HEK293T (cell line): ENCODE results near the gene OR10G3.

Experiments used
- CTCF ChIA-PET: fragments of 350-600 bp; formaldehyde crosslinking; extraction: SDS; loops from one replicate; lab custom pipeline; 2021; ENCODE audit warnings: antibody characterized with exemption, inconsistent platforms; lab: Yijun Ruan, JAX
- POLR2A ChIA-PET: fragments of 350-600 bp; formaldehyde crosslinking; extraction: SDS; loops from one replicate; lab custom pipeline; 2020; ENCODE audit warnings: antibody characterized with exemption, inconsistent platforms; lab: Yijun Ruan, JAX
- DNase-seq: peaks from one replicate; pipeline ENCODE4 v3.0.0; 2012; ENCODE audit warnings: mixed read lengths; ENCODE audit errors: extremely low spot score
- ARNT ChIP-seq: fragments of 450-650 bp; IDR thresholded peaks from 2 replicates; pipeline ENCODE4 v1.6.1; 2017; ENCODE audit warnings: mild to moderate bottlenecking
- BHLHE40 ChIP-seq: fragments of 450-650 bp; IDR thresholded peaks from 2 replicates; pipeline ENCODE4 v1.6.1; 2016; ENCODE audit warnings: mild to moderate bottlenecking, moderate library complexity, borderline replicate concordance
- CTBP1 ChIP-seq: fragments of 450-650 bp; IDR thresholded peaks from 2 replicates; pipeline ENCODE4 v1.6.1; 2016; ENCODE audit warnings: borderline replicate concordance
- ELF4 ChIP-seq: fragments of 450-650 bp; IDR thresholded peaks from 2 replicates; pipeline ENCODE4 v1.6.1; 2017; ENCODE audit warnings: antibody characterized with exemption
- FOXA1 ChIP-seq: fragments of 450-650 bp; IDR thresholded peaks from 2 replicates; pipeline ENCODE4 v1.6.1; 2016; ENCODE audit warnings: mild to moderate bottlenecking
- FOXK2 ChIP-seq: fragments of 450-650 bp; IDR thresholded peaks from 2 replicates; pipeline ENCODE4 v1.6.1; 2016; ENCODE audit warnings: mild to moderate bottlenecking
- FOXM1 ChIP-seq: fragments of 450-650 bp; IDR thresholded peaks from 2 replicates; pipeline ENCODE4 v1.6.1; 2017; ENCODE audit warnings: mild to moderate bottlenecking, borderline replicate concordance
- HDGF ChIP-seq: fragments of 450-650 bp; IDR thresholded peaks from 2 replicates; pipeline ENCODE4 v1.6.1; 2017; ENCODE audit warnings: antibody characterized with exemption, borderline replicate concordance
- L3MBTL2 ChIP-seq: fragments of 450-650 bp; conservative IDR thresholded peaks from 2 replicates; pipeline ENCODE4 v1.6.1; 2016; ENCODE audit warnings: mild to moderate bottlenecking
- LEF1 ChIP-seq: fragments of 450-650 bp; IDR thresholded peaks from 2 replicates; pipeline ENCODE4 v1.6.1; 2017; ENCODE audit warnings: mild to moderate bottlenecking, borderline replicate concordance
- NFRKB ChIP-seq: fragments of 450-650 bp; IDR thresholded peaks from 2 replicates; pipeline ENCODE4 v1.6.1; 2016; ENCODE audit warnings: mild to moderate bottlenecking, moderate library complexity
- SP1 ChIP-seq: fragments of 450-650 bp; IDR thresholded peaks from 2 replicates; pipeline ENCODE4 v1.6.1; 2017
- SUZ12 ChIP-seq: fragments of 450-650 bp; IDR thresholded peaks from 2 replicates; pipeline ENCODE4 v1.6.1; 2016; ENCODE audit warnings: mild to moderate bottlenecking
- TARDBP ChIP-seq: fragments of 450-650 bp; IDR thresholded peaks from 2 replicates; pipeline ENCODE4 v1.6.1; 2016
- ZNF384 ChIP-seq: fragments of 450-650 bp; IDR thresholded peaks from 2 replicates; pipeline ENCODE4 v1.6.1; 2016
- TF ChIP-seq, protein P1 (sequence below): fragments of 450-650 bp; IDR thresholded peaks from 2 replicates; pipeline ENCODE4 v1.6.1; 2016

The OR10G3 gene

DNA sequence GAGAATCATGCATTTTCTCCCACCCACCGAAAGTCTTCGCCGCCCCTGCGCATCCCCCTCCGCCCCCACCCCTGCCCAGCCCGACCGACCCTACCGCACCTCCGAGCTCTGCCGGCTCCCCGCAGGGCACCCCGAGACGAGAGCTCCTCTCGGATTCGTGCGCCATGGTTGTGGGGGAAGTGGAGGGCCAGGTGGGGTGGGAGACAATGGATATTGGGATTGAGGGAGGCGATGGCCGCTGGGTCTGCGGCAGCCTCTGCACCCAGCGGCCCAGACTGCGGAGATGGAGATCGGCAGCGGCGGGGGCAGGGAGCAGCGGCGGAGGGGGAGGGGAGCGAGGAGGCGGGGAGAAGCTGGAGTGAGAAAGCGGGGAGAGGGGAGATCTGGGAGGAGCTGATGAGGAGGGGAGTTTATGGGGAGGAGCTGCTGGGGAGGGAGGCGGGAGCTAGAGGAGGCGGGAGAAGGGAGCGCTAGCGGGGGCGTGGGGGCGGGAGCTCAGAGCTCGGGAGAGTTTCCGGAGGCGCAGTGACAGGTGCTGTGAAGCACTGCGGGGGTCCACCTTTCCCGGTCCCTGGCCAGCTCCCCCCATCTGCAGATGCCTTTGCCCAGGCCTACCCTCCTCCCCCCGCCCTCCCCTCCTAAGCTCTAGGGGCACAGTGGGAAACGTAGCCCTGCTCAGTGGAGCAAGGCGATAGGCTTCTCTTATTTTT is 53.8 kb downstream of the OR10G3 start, which contains the start of gene SALL2:
SALL2 (minus strand) TSS at position 385 of the 710 bp plus-strand sequence; CDS start at position 166, 219 bp downstream.
- DNase-seq = peak; percentile 78
- ChIA-PET CTCF (interaction anchor here (0.5 to 1.9 kb wide), 6 partner anchors 15 to 1296 kb away, joined by 3 to 6 read pairs (median 3); partner anchors contain the start of genes METTL3, RAB2B and TOX4), POLR2A (interaction anchor here (0.7 to 12.6 kb wide), 19 partner anchors 9 to 886 kb away, joined by 3 to 257 read pairs (median 4); partner anchors contain the start of genes METTL3, OR10G3, RAB2B and TOX4)
- TF ChIP-seq LEF1 = no peak
- no peak for TF ChIP-seq NFRKB
- TF ChIP-seq CTBP1 = no peak
- TF ChIP-seq SP1 = no peak
- TF ChIP-seq FOXK2 = no peak
- TF ChIP-seq ARNT = no peak
- no peak for TF ChIP-seq L3MBTL2
- TF ChIP-seq ZNF384 = no peak
- no peak for TF ChIP-seq BHLHE40
- TF ChIP-seq FOXM1 = no peak
- TF ChIP-seq TARDBP = no peak
- TF ChIP-seq ELF4 = no peak
- TF ChIP-seq FOXA1 = no peak
- TF ChIP-seq HDGF = no peak
- no peak for TF ChIP-seq SUZ12
- TF ChIP-seq, protein P1, sequence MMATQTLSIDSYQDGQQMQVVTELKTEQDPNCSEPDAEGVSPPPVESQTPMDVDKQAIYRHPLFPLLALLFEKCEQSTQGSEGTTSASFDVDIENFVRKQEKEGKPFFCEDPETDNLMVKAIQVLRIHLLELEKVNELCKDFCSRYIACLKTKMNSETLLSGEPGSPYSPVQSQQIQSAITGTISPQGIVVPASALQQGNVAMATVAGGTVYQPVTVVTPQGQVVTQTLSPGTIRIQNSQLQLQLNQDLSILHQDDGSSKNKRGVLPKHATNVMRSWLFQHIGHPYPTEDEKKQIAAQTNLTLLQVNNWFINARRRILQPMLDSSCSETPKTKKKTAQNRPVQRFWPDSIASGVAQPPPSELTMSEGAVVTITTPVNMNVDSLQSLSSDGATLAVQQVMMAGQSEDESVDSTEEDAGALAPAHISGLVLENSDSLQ = no peak

DNA sequence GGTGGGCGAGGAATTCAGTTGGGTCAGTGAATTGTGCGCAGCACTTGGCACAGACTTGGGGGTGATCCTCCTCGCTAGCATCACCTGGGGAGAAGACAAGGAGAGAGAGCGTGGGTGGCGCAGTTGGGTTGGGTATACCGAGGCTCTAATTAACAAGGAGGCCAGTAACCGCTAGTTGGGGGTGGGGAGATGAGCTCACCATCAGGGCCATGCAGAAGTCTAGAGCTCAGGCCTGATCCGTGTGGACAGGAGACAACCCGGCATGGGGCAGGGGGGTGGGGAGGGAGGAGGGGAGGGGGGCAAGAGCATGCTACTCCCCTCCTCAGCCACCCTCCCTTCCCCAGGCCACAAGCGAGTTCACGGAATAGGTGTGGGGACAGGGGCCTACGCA is 54.3 kb downstream of the OR10G3 start:
- ChIA-PET POLR2A (interaction anchor here (0.7 to 12.6 kb wide), 11 partner anchors 10 to 217 kb away, joined by 3 to 257 read pairs (median 6); partner anchors contain the start of gene METTL3), CTCF (interaction anchor here (0.5 to 1.9 kb wide), 5 partner anchors 14 to 224 kb away, joined by 3 to 6 read pairs (median 3); partner anchors contain the start of genes METTL3, RAB2B and TOX4)
- DNase-seq = peak; percentile 39

DNA sequence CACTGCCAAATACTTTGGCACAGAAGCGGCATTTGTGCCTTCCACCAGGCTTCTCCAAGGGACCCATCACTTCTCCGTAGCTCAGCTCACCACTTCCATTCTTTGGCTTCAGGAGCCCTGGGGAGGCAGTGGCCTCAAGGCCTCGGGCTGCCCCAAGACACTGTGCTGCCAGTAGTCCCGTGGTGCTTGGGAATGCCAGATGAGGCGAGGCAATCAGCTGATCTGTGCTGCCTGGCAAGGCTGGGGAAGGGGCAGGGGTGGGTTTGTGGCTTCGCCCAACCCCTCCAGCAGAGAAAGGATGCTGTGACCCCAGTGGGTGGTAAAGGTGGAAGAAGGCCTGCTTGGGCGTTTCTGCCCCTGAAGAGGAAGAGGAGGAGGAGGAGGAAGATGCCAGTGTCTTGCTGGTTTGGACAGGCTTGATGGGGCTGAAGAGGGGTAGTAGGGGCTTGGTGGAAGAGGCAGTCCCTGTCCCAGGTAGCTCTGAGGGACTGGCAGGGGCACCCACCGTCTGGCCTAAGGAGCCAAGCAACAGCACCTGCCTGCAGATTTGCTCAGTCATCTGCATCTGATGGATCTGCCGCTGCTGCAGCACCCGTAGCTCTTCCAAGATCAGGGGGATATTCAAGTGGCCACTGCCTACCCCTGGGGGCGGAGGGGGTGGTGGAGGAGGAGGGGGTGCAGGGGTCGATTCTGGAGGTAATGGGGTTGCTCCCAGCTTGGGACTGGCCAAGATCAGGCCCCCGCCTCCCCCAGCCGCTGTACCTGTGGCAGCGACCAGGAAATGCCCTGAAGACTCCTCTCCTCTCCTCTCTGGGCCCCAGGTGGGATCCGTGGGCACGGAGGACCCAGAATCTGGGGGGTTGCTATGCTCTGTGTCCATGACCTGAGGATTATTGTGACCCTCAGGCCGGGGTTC is 55.0 kb downstream of the OR10G3 start:
- CTCF ChIA-PET = interaction anchor here (0.5 kb wide), 1 partner anchor 225 kb away, joined by 3 read pairs; no protein-coding TSS in a partner anchor
- POLR2A ChIA-PET = interaction anchor here (0.7 to 12.6 kb wide), 4 partner anchors 12 to 33 kb away, joined by 3 to 257 read pairs (median 20); partner anchors contain the start of gene METTL3
- TF ChIP-seq ARNT = no peak
- TF ChIP-seq SUZ12 = no peak

More for the DNA sequence above, 54.3 kb downstream of the OR10G3 start:
- no peak for TF ChIP-seq SUZ12
- TF ChIP-seq FOXK2 = no peak
- TF ChIP-seq ZNF384 = no peak
- TF ChIP-seq FOXM1 = no peak
- TF ChIP-seq FOXA1 = no peak
- no peak for TF ChIP-seq SP1
- no peak for TF ChIP-seq TARDBP
- TF ChIP-seq L3MBTL2 = no peak
- TF ChIP-seq HDGF = no peak
- no peak for TF ChIP-seq CTBP1
- TF ChIP-seq LEF1 = no peak
- no peak for TF ChIP-seq ELF4
- no peak for TF ChIP-seq NFRKB
- no peak for TF ChIP-seq ARNT

DNA sequence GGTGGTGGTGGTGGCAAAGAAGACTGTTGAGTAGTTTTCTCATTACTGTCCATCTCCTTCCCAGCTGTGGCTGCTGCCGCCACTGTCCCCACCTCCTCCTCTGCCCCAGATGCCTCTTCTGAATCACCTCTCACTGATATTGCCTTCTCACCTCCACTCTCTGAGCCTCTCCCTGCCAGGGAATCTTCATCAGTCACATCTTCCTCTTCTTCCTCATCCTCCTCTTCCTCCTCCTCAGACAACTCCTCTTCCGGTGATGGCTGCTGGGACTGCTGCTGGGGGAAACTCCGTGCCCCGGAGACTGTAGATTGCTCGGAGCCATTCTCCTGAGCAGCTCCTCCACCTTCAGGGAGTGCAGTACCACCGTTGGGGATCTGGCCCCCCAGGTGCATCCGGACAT is 56.7 kb downstream of the OR10G3 start:
- no peak for TF ChIP-seq NFRKB
- no peak for TF ChIP-seq ZNF384
- TF ChIP-seq ARNT = no peak
- TF ChIP-seq HDGF = no peak
- no peak for TF ChIP-seq FOXM1
- TF ChIP-seq SUZ12 = no peak
- TF ChIP-seq FOXK2 = no peak
- TF ChIP-seq CTBP1 = no peak
- TF ChIP-seq, protein P1 = no peak
- no peak for TF ChIP-seq ELF4
- no peak for TF ChIP-seq TARDBP
- no peak for TF ChIP-seq FOXA1
- CTCF ChIA-PET = no interaction called here
- POLR2A ChIA-PET = interaction anchor here (0.8 to 12.6 kb wide), 2 partner anchors 11 to 15 kb away, joined by 3 to 257 read pairs; partner anchors contain the start of gene METTL3
- DNase-seq = no peak

More for the DNA sequence above, 55.0 kb downstream of the OR10G3 start:
- no peak for DNase-seq

DNA sequence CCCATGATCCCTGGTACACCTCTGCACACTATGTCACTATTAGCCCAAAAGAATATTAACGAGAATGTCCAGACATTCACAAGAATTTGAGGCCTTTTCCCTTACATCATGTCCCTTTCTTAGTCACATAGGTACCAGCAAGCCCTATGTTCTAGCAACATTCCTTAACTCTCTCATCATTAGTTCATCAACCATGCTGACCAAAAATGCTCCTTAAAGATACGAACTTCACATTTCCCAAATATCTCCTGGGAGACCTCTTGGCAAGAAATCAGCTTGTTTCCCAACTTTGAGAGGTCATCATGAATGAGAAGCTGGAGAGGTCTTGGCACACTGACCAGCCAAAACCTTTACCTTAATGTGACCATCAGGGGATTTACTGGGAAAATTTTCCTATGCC is 58.4 kb downstream of the OR10G3 start:
- DNase-seq = no peak
- CTCF ChIA-PET = no interaction called here

DNA sequence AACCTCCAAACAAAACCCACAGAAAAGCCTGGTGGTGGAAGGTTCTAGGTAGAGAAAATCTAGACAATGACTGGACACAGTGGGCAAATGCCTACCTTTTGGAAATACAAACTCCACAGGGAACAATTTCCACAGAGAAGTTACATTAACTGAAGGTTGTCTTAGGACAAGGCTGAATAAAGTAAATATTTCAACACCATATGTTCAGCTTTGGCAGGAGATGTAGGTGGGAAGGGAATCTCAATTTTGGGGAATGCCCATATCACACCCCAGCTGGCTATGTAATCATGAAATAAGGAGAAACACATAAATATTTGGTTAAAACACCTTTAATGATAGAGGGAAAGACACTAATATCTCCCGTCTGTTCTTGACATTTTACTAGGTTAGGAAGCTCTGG is 59.1 kb downstream of the OR10G3 start:
- DNase-seq = no peak
- ChIA-PET POLR2A (interaction anchor here (12.6 kb wide), 1 partner anchor 8 kb away, joined by 257 read pairs; the partner anchor contains the start of gene METTL3), CTCF (no interaction called here)
- TF ChIP-seq BHLHE40 = no peak
- TF ChIP-seq, protein P1 = no peak
- TF ChIP-seq TARDBP = no peak
- TF ChIP-seq CTBP1 = no peak
- no peak for TF ChIP-seq FOXA1
- no peak for TF ChIP-seq LEF1
- no peak for TF ChIP-seq SP1
- TF ChIP-seq L3MBTL2 = no peak
- no peak for TF ChIP-seq SUZ12
- no peak for TF ChIP-seq NFRKB
- TF ChIP-seq ARNT = no peak
- no peak for TF ChIP-seq ELF4
- no peak for TF ChIP-seq FOXM1

More for the DNA sequence above, 58.4 kb downstream of the OR10G3 start:
- POLR2A ChIA-PET = interaction anchor here (12.6 kb wide), 1 partner anchor 9 kb away, joined by 257 read pairs; the partner anchor contains the start of gene METTL3
- TF ChIP-seq FOXM1 (no peak), LEF1 (no peak), L3MBTL2 (no peak), FOXA1 (no peak)
